Hepatocyte (in vitro differentiated cells): ENCODE results near the gene PRSS56.

Experiments
- CTCF ChIP-seq: fragments of 200-600 bp; sonication (generic); IDR thresholded peaks from 2 replicates; pipeline ENCODE4 v1.5.1; 2016; ENCODE audit warnings: antibody characterized with exemption, mild to moderate bottlenecking; ENCODE audit not compliant: poor library complexity
- EZH2 ChIP-seq: fragments of 200-600 bp; sonication (generic); IDR thresholded peaks from 2 replicates; pipeline ENCODE4 v1.6.1; 2016; ENCODE audit warnings: antibody characterized with exemption, mild to moderate bottlenecking, borderline replicate concordance
- EZH2phosphoT487 ChIP-seq: fragments of 200-600 bp; sonication (generic); IDR thresholded peaks from one replicate; pipeline ENCODE4 v1.6.1; 2018; ENCODE audit warnings: antibody characterized with exemption, mild to moderate bottlenecking, low read depth, moderate library complexity; ENCODE audit not compliant: unreplicated experiment, severe bottlenecking

- no peak for TF ChIP-seq EZH2
- no peak for TF ChIP-seq CTCF
- no peak for TF ChIP-seq EZH2phosphoT487
These were observed 4.6 kb downstream of the PRSS56 start for GRCh38 chr2:232524771-232525170.
